ENCODE results near the gene DDC. TPM values are rescaled to one million over a fixed set of nuclear protein-coding genes. Genes with fewer than 3 reads are reported as not detected.
"Not testable (repeated sequence)": the region's sequence is repeated elsewhere in the genome, so short reads cannot be mapped to it uniquely, and the experiment has no call there.

DDC gene
- total and polyA plus RNA-seq, 7 donors: 0.10 to 1.7 (median 0.59) TPM

- Histone ChIP-seq H3K9me3 (no peaks in the 10 kb centered on the region), H3K4me1 (no peaks in the 10 kb centered on the region), H3K27me3 (ENCODE audit: insufficient read depth in 3 of 3, low read length in 2 of 3) (no peaks in the 10 kb centered on the region), H3K27ac (no peak overlapping the region), H3K4me3 (no peak overlapping the region), H3K36me3 (ENCODE audit: insufficient read depth in 1 of 2, low read depth in 1 of 2) (no peaks in the 10 kb centered on the region)
- no peak for TF ChIP-seq CTCF (IDR thresholded peaks at IDR 0.05)
- DNase-seq (no peak), ATAC-seq (no peak)
- intact Hi-C loops (cut with DNase I): no loop called here
- WGBS, 3 donors: 87 to 93% (median 91%) methylated on average over 15 of the region's 15 CpGs
Measured at GRCh38 chr7:50529093-50529862, 35.9 kb downstream of the DDC start.

DNA sequence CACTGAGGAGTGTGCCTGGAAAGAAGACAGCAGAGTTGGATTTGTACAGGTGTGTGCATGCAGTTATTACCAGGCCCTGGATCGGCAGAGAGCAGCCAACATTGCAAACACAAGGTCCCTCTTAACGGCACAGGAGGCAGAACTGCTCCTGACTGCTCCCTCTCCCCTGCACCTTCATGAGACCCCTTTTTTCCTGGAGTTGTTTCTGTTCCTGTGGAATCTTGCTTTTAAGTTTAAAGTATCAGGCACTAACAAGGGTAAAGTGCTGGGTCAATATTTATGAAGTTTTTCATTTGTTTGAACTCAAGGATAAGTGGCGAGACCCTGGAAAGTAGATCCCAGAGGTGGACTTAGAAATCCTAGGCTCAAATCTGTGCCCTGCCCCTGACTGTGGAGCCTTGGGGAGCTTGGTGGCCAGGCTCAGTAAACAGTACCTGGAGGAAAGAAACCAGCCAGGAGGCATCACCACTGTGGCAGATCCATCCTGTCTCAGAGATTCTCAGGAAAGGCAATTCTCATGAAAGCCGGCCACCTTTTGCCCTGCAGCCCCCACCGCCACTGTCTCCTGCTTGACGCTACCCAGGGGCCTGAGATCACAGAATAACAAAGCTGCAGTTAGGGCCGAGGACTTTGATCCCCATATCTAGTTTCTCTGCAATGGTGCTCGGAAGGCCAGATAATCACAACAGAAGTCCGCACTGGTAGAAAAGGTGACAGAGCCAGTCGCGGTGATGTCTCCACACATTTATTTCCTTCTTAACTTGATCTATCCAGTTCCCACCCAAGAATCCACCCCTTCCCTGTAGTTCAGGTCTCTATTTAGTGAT, 36.7 kb downstream of the DDC start:
- H3K9me3 ChIP-seq: no peaks in the 10 kb centered on the region
- no peak for DNase-seq
- intact Hi-C loops (cut with DNase I): no loop called here
- no peak overlapping the region for H3K4me3 ChIP-seq
- H3K4me1 ChIP-seq: no peaks in the 10 kb centered on the region
- no peak for TF ChIP-seq CTCF (IDR thresholded peaks at IDR 0.05)
- H3K27ac ChIP-seq: no peak overlapping the region
- ATAC-seq: no peak
- WGBS, 3 donors: 62 to 67% (median 66%) methylated on average over 11 of the region's 11 CpGs
- no peaks in the 10 kb centered on the region for H3K36me3 ChIP-seq (ENCODE audit: insufficient read depth in 1 of 2, low read depth in 1 of 2)
- H3K27me3 ChIP-seq (ENCODE audit: insufficient read depth in 3 of 3, low read length in 2 of 3): no peaks in the 10 kb centered on the region

DNA sequence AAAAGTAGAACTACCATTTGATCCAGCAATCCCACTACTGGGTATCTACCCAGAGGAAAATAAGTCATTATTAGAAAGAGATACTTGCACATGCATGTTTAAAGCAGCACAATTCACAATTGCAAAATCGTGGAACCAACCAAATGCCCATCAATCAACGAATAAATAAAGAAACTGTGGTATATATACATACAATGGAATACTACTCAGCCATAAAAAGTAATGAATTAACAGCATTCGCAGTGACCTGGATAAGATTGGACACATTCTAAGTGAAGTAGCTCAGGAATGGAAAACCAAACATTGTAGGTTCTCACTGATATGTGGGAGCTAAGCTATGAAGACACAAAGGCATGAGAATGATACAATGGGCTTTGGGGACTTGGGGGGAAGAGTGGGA, 45.9 kb downstream of the DDC start:
- ATAC-seq; DNase-seq; H3K4me1 ChIP-seq; H3K9me3 ChIP-seq; H3K27ac ChIP-seq; H3K27me3 ChIP-seq (ENCODE audit: insufficient read depth in 3 of 3, low read length in 2 of 3); intact Hi-C loops (cut with DNase I); H3K36me3 ChIP-seq (ENCODE audit: insufficient read depth in 1 of 2, low read depth in 1 of 2); H3K4me3 ChIP-seq: not testable (repeated sequence)
- WGBS, 3 donors: 67 to 72% (median 68%) methylated on average over 3 of the region's 3 CpGs

GRCh38 chr7:50513166-50513871, 51.9 kb downstream of the DDC start:
- H3K9me3 ChIP-seq: no peaks in the 10 kb centered on the region
- DNase-seq: no peak
- no peaks in the 10 kb centered on the region for H3K27me3 ChIP-seq (ENCODE audit: insufficient read depth in 3 of 3, low read length in 2 of 3)
- H3K4me3 ChIP-seq: no peak overlapping the region
- no peak for ATAC-seq
- H3K4me1 ChIP-seq: peaks cover 11% of the 10 kb centered on the region
- 67 to 82% (median 71%) methylated on average over 12 to 14 of the region's 14 CpGs for WGBS, 3 donors
- TF ChIP-seq CTCF (IDR thresholded peaks at IDR 0.05): no peak
- intact Hi-C loops (cut with DNase I): no loop called here
- no peak overlapping the region for H3K27ac ChIP-seq
- no peaks in the 10 kb centered on the region for H3K36me3 ChIP-seq (ENCODE audit: insufficient read depth in 1 of 2, low read depth in 1 of 2)

GRCh38 chr7:50512384-50512783, 52.8 kb downstream of the DDC start:
- intact Hi-C loops (cut with DNase I): no loop called here
- TF ChIP-seq CTCF (IDR thresholded peaks at IDR 0.05): no peak
- no peak for ATAC-seq

More at GRCh38 chr7:50512384-50512783, 52.8 kb downstream of the DDC start:
- no peak for DNase-seq
- no peaks in the 10 kb centered on the region for H3K27me3 ChIP-seq (ENCODE audit: insufficient read depth in 3 of 3, low read length in 2 of 3)
- H3K36me3 ChIP-seq (ENCODE audit: insufficient read depth in 1 of 2, low read depth in 1 of 2): no peaks in the 10 kb centered on the region
- peaks cover 19% of the 10 kb centered on the region for H3K4me1 ChIP-seq
- H3K9me3 ChIP-seq: no peaks in the 10 kb centered on the region
- no peak overlapping the region for H3K4me3 ChIP-seq
- no peak overlapping the region for H3K27ac ChIP-seq
